HG03342 (cell line): ENCODE data around the gene C7orf57.
A peak's percentile ranks its signal among the peaks of the same experiment; 100 is the strongest.
"Not testable (repeated sequence)": the region's sequence is repeated elsewhere in the genome, so short reads cannot be mapped to it uniquely, and the experiment has no call there.

ENCODE experiments used
- ATAC-seq: cut with Tn5 transposase; IDR thresholded peaks from one replicate; pipeline ENCODE4 v1.9.1; 2021; ENCODE audit warnings: mild to moderate bottlenecking, moderate library complexity; ENCODE audit not compliant: unreplicated experiment

The C7orf57 gene

GRCh38 chr7:48033922-48034321 lies 1.4 kb upstream of the C7orf57 start:
- no peak for ATAC-seq

GRCh38 chr7:48035967-48036478 lies 680 bp downstream of the C7orf57 start:
- peak; percentile 1 for ATAC-seq

GRCh38 chr7:48038815-48039506 lies 3.6 kb downstream of the C7orf57 start:
- no peak for ATAC-seq

- no peak for ATAC-seq
These were observed 5.8 kb downstream of the C7orf57 start for GRCh38 chr7:48040944-48041652.

- ATAC-seq, result no peak
These were observed 6.3 kb downstream of the C7orf57 start for GRCh38 chr7:48041653-48041970.

- ATAC-seq, result no peak
These were observed 6.9 kb downstream of the C7orf57 start for GRCh38 chr7:48042216-48042615.

GRCh38 chr7:48042636-48043035 lies 7.3 kb downstream of the C7orf57 start:
- no peak for ATAC-seq

- no peak for ATAC-seq
These were observed 9.9 kb downstream of the C7orf57 start for GRCh38 chr7:48045195-48045765.

- ATAC-seq, result peak; percentile 71
These were observed 11.1 kb downstream of the C7orf57 start for GRCh38 chr7:48046458-48046857.

- ATAC-seq, result no peak
These were observed 12.8 kb downstream of the C7orf57 start for GRCh38 chr7:48048113-48048512.

GRCh38 chr7:48049850-48050249 lies 14.5 kb downstream of the C7orf57 start:
- no peak for ATAC-seq

GRCh38 chr7:48052748-48053147 lies 17.4 kb downstream of the C7orf57 start:
- ATAC-seq, result peak; percentile 73

GRCh38 chr7:48053736-48054135 lies 18.4 kb downstream of the C7orf57 start:
- ATAC-seq, result no peak

GRCh38 chr7:48058990-48059389 lies 23.6 kb downstream of the C7orf57 start:
- ATAC-seq, result no peak

GRCh38 chr7:48059706-48060105 lies 24.4 kb downstream of the C7orf57 start:
- ATAC-seq, result no peak

- ATAC-seq, result no peak
These were observed 28.6 kb downstream of the C7orf57 start for GRCh38 chr7:48063985-48064384.

- ATAC-seq, result no peak
These were observed 32.1 kb downstream of the C7orf57 start for GRCh38 chr7:48067475-48067874.

GRCh38 chr7:48074204-48074654 lies 38.9 kb downstream of the C7orf57 start:
- ATAC-seq, result no peak

- no peak for ATAC-seq
These were observed 42.1 kb downstream of the C7orf57 start for GRCh38 chr7:48077423-48077822.

GRCh38 chr7:48078470-48078869 lies 43.1 kb downstream of the C7orf57 start:
- no peak for ATAC-seq

- not testable (repeated sequence) for ATAC-seq
These were observed 47.0 kb downstream of the C7orf57 start for GRCh38 chr7:48082378-48082777.
